ENCODE measurements around the gene ACSBG1.
A peak's percentile ranks its signal among the peaks of the same experiment; 100 is the strongest.

Gene ACSBG1

GRCh38 chr15:78171864-78172472, 62.4 kb downstream of the ACSBG1 start:
- Histone ChIP-seq H3K4me1 (ENCODE audit: control insufficient read depth in 5 of 5, insufficient read depth in 5 of 5, low read length in 5 of 5) (no peaks in the 10 kb centered on the region), H3K27me3 (ENCODE audit: control insufficient read depth in 5 of 5, insufficient read depth in 4 of 5, low read length in 5 of 5) (no peaks in the 10 kb centered on the region), H3K4me3 (ENCODE audit: low read depth in 1 of 5, low read length in 5 of 5) (no peak overlapping the region), H3K9ac (ENCODE audit: low read length in 5 of 5) (no peak overlapping the region), H3K9me3 (ENCODE audit: control insufficient read depth in 5 of 5, low read length in 5 of 5) (peaks cover 0 to 5% (median 0%) of the 10 kb centered on the region in 5 donors), H3K36me3 (ENCODE audit: control insufficient read depth in 5 of 5, insufficient read depth in 5 of 5, low read length in 5 of 5) (peaks cover 27 to 69% (median 63%) of the 10 kb centered on the region in 5 donors), H3K27ac (ENCODE audit: low read depth, low read length) (no peak overlapping the region)

- Histone ChIP-seq H3K4me3 (ENCODE audit: low read depth in 1 of 5, low read length in 5 of 5) (no peak overlapping the region), H3K9ac (ENCODE audit: low read length in 5 of 5) (no peak overlapping the region), H3K27ac (ENCODE audit: low read depth, low read length) (no peak overlapping the region), H3K36me3 (ENCODE audit: control insufficient read depth in 5 of 5, insufficient read depth in 5 of 5, low read length in 5 of 5) (peaks cover 32 to 77% (median 71%) of the 10 kb centered on the region in 5 donors), H3K4me1 (ENCODE audit: control insufficient read depth in 5 of 5, insufficient read depth in 5 of 5, low read length in 5 of 5) (no peaks in the 10 kb centered on the region), H3K9me3 (ENCODE audit: control insufficient read depth in 5 of 5, low read length in 5 of 5) (peaks cover 0 to 5% (median 0%) of the 10 kb centered on the region in 5 donors), H3K27me3 (ENCODE audit: control insufficient read depth in 5 of 5, insufficient read depth in 4 of 5, low read length in 5 of 5) (no peaks in the 10 kb centered on the region)
Measured at GRCh38 chr15:78170848-78171773, 63.3 kb downstream of the ACSBG1 start.

- Histone ChIP-seq H3K36me3 (ENCODE audit: control insufficient read depth in 5 of 5, insufficient read depth in 5 of 5, low read length in 5 of 5) (peaks cover 39 to 91% (median 80%) of the 10 kb centered on the region in 5 donors), H3K4me1 (ENCODE audit: control insufficient read depth in 5 of 5, insufficient read depth in 5 of 5, low read length in 5 of 5) (no peaks in the 10 kb centered on the region), H3K27ac (ENCODE audit: low read depth, low read length) (no peak overlapping the region), H3K27me3 (ENCODE audit: control insufficient read depth in 5 of 5, insufficient read depth in 4 of 5, low read length in 5 of 5) (no peaks in the 10 kb centered on the region), H3K9me3 (ENCODE audit: control insufficient read depth in 5 of 5, low read length in 5 of 5) (peaks cover 0 to 5% (median 0%) of the 10 kb centered on the region in 5 donors), H3K4me3 (ENCODE audit: low read depth in 1 of 5, low read length in 5 of 5) (no peak overlapping the region), H3K9ac (ENCODE audit: low read length in 5 of 5) (no peak overlapping the region)
Measured at GRCh38 chr15:78168608-78169007, 65.8 kb downstream of the ACSBG1 start.

GRCh38 chr15:78167227-78167888, 67.0 kb downstream of the ACSBG1 start:
- no peaks in the 10 kb centered on the region for H3K4me1 ChIP-seq (ENCODE audit: control insufficient read depth in 5 of 5, insufficient read depth in 5 of 5, low read length in 5 of 5)
- H3K36me3 ChIP-seq (ENCODE audit: control insufficient read depth in 5 of 5, insufficient read depth in 5 of 5, low read length in 5 of 5) = peaks cover 43 to 92% (median 81%) of the 10 kb centered on the region in 5 donors
- H3K9me3 ChIP-seq (ENCODE audit: control insufficient read depth in 5 of 5, low read length in 5 of 5) = peaks cover 0 to 5% (median 0%) of the 10 kb centered on the region in 5 donors
- H3K27ac ChIP-seq (ENCODE audit: low read depth, low read length) = no peak overlapping the region
- H3K27me3 ChIP-seq (ENCODE audit: control insufficient read depth in 5 of 5, insufficient read depth in 4 of 5, low read length in 5 of 5) = no peaks in the 10 kb centered on the region
- no peak overlapping the region for H3K9ac ChIP-seq (ENCODE audit: low read length in 5 of 5)
- H3K4me3 ChIP-seq (ENCODE audit: low read depth in 1 of 5, low read length in 5 of 5) = no peak overlapping the region

GRCh38 chr15:78164010-78164409, 70.4 kb downstream of the ACSBG1 start:
- Histone ChIP-seq H3K36me3 (ENCODE audit: control insufficient read depth in 5 of 5, insufficient read depth in 5 of 5, low read length in 5 of 5) (peaks cover 36 to 88% (median 74%) of the 10 kb centered on the region in 5 donors), H3K27ac (ENCODE audit: low read depth, low read length) (no peak overlapping the region), H3K4me1 (ENCODE audit: control insufficient read depth in 5 of 5, insufficient read depth in 5 of 5, low read length in 5 of 5) (no peaks in the 10 kb centered on the region), H3K27me3 (ENCODE audit: control insufficient read depth in 5 of 5, insufficient read depth in 4 of 5, low read length in 5 of 5) (no peaks in the 10 kb centered on the region), H3K9me3 (ENCODE audit: control insufficient read depth in 5 of 5, low read length in 5 of 5) (no peaks in the 10 kb centered on the region), H3K9ac (ENCODE audit: low read length in 5 of 5) (no peak overlapping the region), H3K4me3 (ENCODE audit: low read depth in 1 of 5, low read length in 5 of 5) (no peak overlapping the region)

GRCh38 chr15:78162038-78162437, 72.3 kb downstream of the ACSBG1 start:
- no peak overlapping the region for H3K27ac ChIP-seq (ENCODE audit: low read depth, low read length)
- no peak overlapping the region for H3K9ac ChIP-seq (ENCODE audit: low read length in 5 of 5)
- no peaks in the 10 kb centered on the region for H3K27me3 ChIP-seq (ENCODE audit: control insufficient read depth in 5 of 5, insufficient read depth in 4 of 5, low read length in 5 of 5)
- H3K9me3 ChIP-seq (ENCODE audit: control insufficient read depth in 5 of 5, low read length in 5 of 5) = no peaks in the 10 kb centered on the region
- no peak overlapping the region for H3K4me3 ChIP-seq (ENCODE audit: low read depth in 1 of 5, low read length in 5 of 5)
- peaks cover 25 to 76% (median 58%) of the 10 kb centered on the region in 5 donors for H3K36me3 ChIP-seq (ENCODE audit: control insufficient read depth in 5 of 5, insufficient read depth in 5 of 5, low read length in 5 of 5)
- peaks cover 0 to 2% (median 0%) of the 10 kb centered on the region in 5 donors for H3K4me1 ChIP-seq (ENCODE audit: control insufficient read depth in 5 of 5, insufficient read depth in 5 of 5, low read length in 5 of 5)

- Histone ChIP-seq H3K4me1 (ENCODE audit: control insufficient read depth in 5 of 5, insufficient read depth in 5 of 5, low read length in 5 of 5) (peaks cover 2 to 28% (median 23%) of the 10 kb centered on the region in 5 donors), H3K9ac (ENCODE audit: low read length in 5 of 5) (no peak overlapping the region), H3K27me3 (ENCODE audit: control insufficient read depth in 5 of 5, insufficient read depth in 4 of 5, low read length in 5 of 5) (no peaks in the 10 kb centered on the region), H3K27ac (ENCODE audit: low read depth, low read length) (no peak overlapping the region), H3K36me3 (ENCODE audit: control insufficient read depth in 5 of 5, insufficient read depth in 5 of 5, low read length in 5 of 5) (peaks cover 17 to 54% (median 36%) of the 10 kb centered on the region in 5 donors), H3K4me3 (ENCODE audit: low read depth in 1 of 5, low read length in 5 of 5) (no peak overlapping the region), H3K9me3 (ENCODE audit: control insufficient read depth in 5 of 5, low read length in 5 of 5) (no peaks in the 10 kb centered on the region)
Measured at GRCh38 chr15:78159395-78159794, 75.0 kb downstream of the ACSBG1 start.

- Histone ChIP-seq H3K9ac (ENCODE audit: low read length in 5 of 5) (no peak overlapping the region), H3K4me3 (ENCODE audit: low read depth in 1 of 5, low read length in 5 of 5) (no peak overlapping the region), H3K27me3 (ENCODE audit: control insufficient read depth in 5 of 5, insufficient read depth in 4 of 5, low read length in 5 of 5) (no peaks in the 10 kb centered on the region), H3K36me3 (ENCODE audit: control insufficient read depth in 5 of 5, insufficient read depth in 5 of 5, low read length in 5 of 5) (peaks cover 7 to 35% (median 19%) of the 10 kb centered on the region in 5 donors), H3K4me1 (ENCODE audit: control insufficient read depth in 5 of 5, insufficient read depth in 5 of 5, low read length in 5 of 5) (peaks cover 2 to 31% (median 23%) of the 10 kb centered on the region in 5 donors), H3K9me3 (ENCODE audit: control insufficient read depth in 5 of 5, low read length in 5 of 5) (no peaks in the 10 kb centered on the region), H3K27ac (ENCODE audit: low read depth, low read length) (peak overlapping the region; percentile 38)
Measured at GRCh38 chr15:78157203-78157602, 77.2 kb downstream of the ACSBG1 start.

GRCh38 chr15:78156653-78157052, 77.7 kb downstream of the ACSBG1 start:
- peak overlapping the region; percentile 75 for H3K27ac ChIP-seq (ENCODE audit: low read depth, low read length)
- peak overlapping the region in 1 of 5 donors; percentile 52 for H3K9ac ChIP-seq (ENCODE audit: low read length in 5 of 5)
- H3K4me3 ChIP-seq (ENCODE audit: low read depth in 1 of 5, low read length in 5 of 5) = no peak overlapping the region
- H3K4me1 ChIP-seq (ENCODE audit: control insufficient read depth in 5 of 5, insufficient read depth in 5 of 5, low read length in 5 of 5) = peaks cover 2 to 31% (median 23%) of the 10 kb centered on the region in 5 donors
- peaks cover 7 to 30% (median 14%) of the 10 kb centered on the region in 5 donors for H3K36me3 ChIP-seq (ENCODE audit: control insufficient read depth in 5 of 5, insufficient read depth in 5 of 5, low read length in 5 of 5)
- no peaks in the 10 kb centered on the region for H3K9me3 ChIP-seq (ENCODE audit: control insufficient read depth in 5 of 5, low read length in 5 of 5)
- H3K27me3 ChIP-seq (ENCODE audit: control insufficient read depth in 5 of 5, insufficient read depth in 4 of 5, low read length in 5 of 5) = no peaks in the 10 kb centered on the region

All from subcutaneous abdominal adipose tissue (tissue), 5 donors.